Measurements from ENCODE around the gene PRKCE. TPM values are rescaled to one million over a fixed set of nuclear protein-coding genes. Genes with fewer than 3 reads are reported as not detected.
A peak's percentile ranks its signal among the peaks of the same experiment; 100 is the strongest.

The PRKCE gene
- total RNA-seq, 1 experiment from 2014 or later = 1.3 TPM

DNA sequence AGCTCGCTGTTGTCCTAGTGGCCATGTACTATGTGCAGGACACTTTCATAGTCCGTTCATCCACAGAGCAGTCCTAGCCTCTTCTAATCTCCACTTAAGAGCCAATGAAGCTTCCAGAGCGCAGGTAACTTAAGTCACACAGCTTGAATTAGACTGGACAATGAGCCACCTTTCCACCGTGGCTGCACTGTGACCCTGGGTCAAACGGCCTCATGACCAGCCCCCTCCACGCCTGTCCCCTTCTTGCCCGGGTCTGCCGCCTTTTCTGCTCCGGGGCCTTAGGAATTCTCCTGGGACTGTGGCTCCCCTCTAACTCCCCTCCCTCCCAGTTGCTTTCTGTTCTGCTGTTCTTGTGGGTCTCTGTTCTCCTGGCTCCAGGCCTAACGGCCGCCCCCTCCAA is 8.4 kb upstream of the PRKCE start:
- WGBS (ENCODE audit: extremely low coverage, insufficient read length, low lambda C conversion rate) = no CpG with 5 or more reads among the region's 11 CpGs
- no peak overlapping the region for H3K27ac ChIP-seq (ENCODE audit: insufficient read length, low read depth, low read length)
- H3K36me3 Mint-ChIP-seq (ENCODE audit: insufficient read depth in 1 of 3, low read depth in 3 of 3) = no peaks in the 10 kb centered on the region

More for the DNA sequence above, 8.4 kb upstream of the PRKCE start:
- no peak for TF ChIP-seq CTCF (conservative IDR thresholded peaks at IDR 0.05)
- Mint-ChIP-seq H3K4me1 (peaks cover 19 to 23% of the 10 kb centered on the region in 2 experiments), H3K9me3 (no peaks in the 10 kb centered on the region), H3K27me3 (ENCODE audit: low read depth) (peaks cover 89% of the 10 kb centered on the region), H3K4me3 (peak overlapping the region; percentile 53 to 61; a peak in 4 of 5 replicates), H3K27ac (no peak overlapping the region)
- Histone ChIP-seq H2BK120ac (ENCODE audit: low read depth, low read length, poor library complexity, severe bottlenecking) (no peak overlapping the region), H2AFZ (ENCODE audit: low read length) (no peak overlapping the region), H3K14ac (ENCODE audit: insufficient read depth, low read length) (no peak overlapping the region), H2BK20ac (ENCODE audit: low read depth, low read length, poor library complexity, severe bottlenecking) (no peak overlapping the region), H3K79me2 (ENCODE audit: insufficient read depth, low read length) (no peaks in the 10 kb centered on the region), H3K27me3 (ENCODE audit: insufficient read depth, low read length) (peaks cover 6% of the 10 kb centered on the region; the same call in 1 of the 2 replicates), H3K4me2 (ENCODE audit: insufficient read depth, insufficient read length, low read length) (peak overlapping the region; percentile 32), H2BK12ac (ENCODE audit: insufficient read length, low read depth, low read length) (no peak overlapping the region), H3K79me1 (ENCODE audit: insufficient read depth, low read depth, low read length, poor library complexity, severe bottlenecking) (no peaks in the 10 kb centered on the region), H4K8ac (replicated peaks; ENCODE audit: insufficient read length, low read depth, low read length) (no peak overlapping the region), H3K9me3 (ENCODE audit: control insufficient read depth, low read depth, low read length) (no peaks in the 10 kb centered on the region), H4K5ac (ENCODE audit: insufficient read length, low read depth, low read length) (no peak overlapping the region), H3K4ac (ENCODE audit: low read depth, low read length) (no peak overlapping the region), H3K23me2 (ENCODE audit: insufficient read length, low read depth, low read length, poor library complexity, severe bottlenecking) (no peaks in the 10 kb centered on the region), H3K4me1 (ENCODE audit: insufficient read depth, low read length) (peaks cover 6% of the 10 kb centered on the region), H2AK5ac (ENCODE audit: insufficient read length, low read length) (no peak overlapping the region), H3K9ac (ENCODE audit: extremely low read depth, insufficient read length, low read length) (no peak overlapping the region), H4K91ac (ENCODE audit: insufficient read length, low read depth, low read length) (no peak overlapping the region), H4K20me1 (ENCODE audit: control insufficient read depth, insufficient read depth, insufficient read length) (no peaks in the 10 kb centered on the region), H3K56ac (ENCODE audit: insufficient read length, low read depth, low read length) (no peak overlapping the region), H2BK15ac (ENCODE audit: low read depth, low read length) (no peak overlapping the region), H3T11ph (ENCODE audit: low read length) (no peak overlapping the region), H3K23ac (ENCODE audit: insufficient read length, low read depth, low read length) (no peak overlapping the region), H3K18ac (ENCODE audit: insufficient read length, low read depth, low read length) (no peak overlapping the region), H2BK5ac (ENCODE audit: insufficient read length, low read length) (no peak overlapping the region)
- DNase-seq = peak; percentile 35
